ENCODE data around the gene MLLT6. TPM values are rescaled to one million over a fixed set of nuclear protein-coding genes. Genes with fewer than 3 reads are reported as not detected.

MLLT6 gene
- total and polyA plus RNA-seq, 3 experiments from 2014 or later: 15.9 to 202 (median 197) TPM

- Mint-ChIP-seq H3K36me3 (no peaks in the 10 kb centered on the region), H3K27me3 (peaks cover 14 to 47% of the 10 kb centered on the region in 2 donors), H3K4me3 (no peak overlapping the region), H3K9me3 (no peaks in the 10 kb centered on the region), H3K4me1 (peaks cover 0 to 5% (median 0%) of the 10 kb centered on the region in 3 donors), H3K27ac (no peak overlapping the region)
- ChIA-PET CTCF (interaction anchor here (1.0 to 2.7 kb wide), 7 partner anchors 10 to 109 kb away, joined by 3 to 33 read pairs (median 3); no protein-coding TSS in a partner anchor), POLR2A (interaction anchor here (0.8 kb wide), 1 partner anchor 72 kb away, joined by 3 read pairs; no protein-coding TSS in a partner anchor)
- peaks cover 6% of the 10 kb centered on the region for H3K27me3 ChIP-seq (ENCODE audit: insufficient read depth, low read length, poor library complexity, severe bottlenecking)
- H3K4me3 ChIP-seq (ENCODE audit: low read length): no peak overlapping the region
- DNase-seq: peak in 1 of 5 donors; percentile 52
- no peak overlapping the region for H3K27ac ChIP-seq (ENCODE audit: low read depth, low read length)
- H3K4me1 ChIP-seq (ENCODE audit: insufficient read depth, low read length): no peaks in the 10 kb centered on the region
- no peaks in the 10 kb centered on the region for H3K9me3 ChIP-seq (ENCODE audit: low read length)
- H3K36me3 ChIP-seq (ENCODE audit: insufficient read depth, low read length): no peaks in the 10 kb centered on the region
Measured at GRCh38 chr17:38663125-38663751, 41.8 kb upstream of the MLLT6 start.

DNA sequence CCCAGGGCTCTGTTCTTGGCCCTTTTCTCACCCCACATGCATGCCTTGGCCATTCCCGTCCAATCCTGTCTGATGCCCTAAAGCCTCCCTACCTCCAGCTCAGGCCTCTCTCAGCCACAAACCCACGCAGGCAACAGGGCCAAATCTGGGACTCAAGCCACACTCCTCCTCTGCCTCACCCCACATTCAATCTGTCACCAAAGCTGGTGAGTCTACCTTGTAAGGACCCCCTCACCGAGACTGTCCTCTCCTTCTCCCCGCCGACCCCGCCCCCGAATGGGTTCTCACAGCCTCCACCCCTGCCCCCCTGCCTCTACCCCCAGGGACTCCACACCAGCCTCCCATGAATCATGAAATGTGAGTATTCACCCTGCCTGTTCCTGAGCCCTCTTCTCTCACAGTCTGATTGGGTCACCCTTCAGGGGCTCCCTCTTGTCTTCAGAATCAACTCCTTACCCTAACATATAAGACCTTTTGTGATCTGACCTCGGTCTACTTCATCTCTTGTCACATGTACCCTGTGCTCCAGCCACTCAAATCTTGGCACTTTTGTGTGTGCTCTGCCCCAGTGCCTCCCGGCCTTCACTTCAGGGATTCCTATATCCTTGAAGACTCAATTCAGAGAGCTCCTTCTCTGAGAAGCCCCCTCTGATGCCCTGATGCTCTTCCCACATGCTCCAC lies 41.0 kb upstream of the MLLT6 start:
- ChIA-PET POLR2A (interaction anchor here (0.7 to 0.8 kb wide), 2 partner anchors 13 to 71 kb away, joined by 3 to 4 read pairs; no protein-coding TSS in a partner anchor), CTCF (interaction anchor here (1.2 to 2.7 kb wide), 4 partner anchors 67 to 110 kb away, joined by 3 to 33 read pairs (median 7); no protein-coding TSS in a partner anchor)
- Mint-ChIP-seq H3K9me3 (no peaks in the 10 kb centered on the region), H3K4me3 (no peak overlapping the region), H3K4me1 (peaks cover 0 to 5% (median 0%) of the 10 kb centered on the region in 3 donors), H3K27me3 (peaks cover 20 to 49% of the 10 kb centered on the region in 2 donors), H3K36me3 (no peaks in the 10 kb centered on the region), H3K27ac (no peak overlapping the region)
- no peak for DNase-seq
- H3K4me1 ChIP-seq (ENCODE audit: insufficient read depth, low read length): no peaks in the 10 kb centered on the region
- H3K4me3 ChIP-seq (ENCODE audit: low read length): no peak overlapping the region
- H3K9me3 ChIP-seq (ENCODE audit: low read length): no peaks in the 10 kb centered on the region
- peaks cover 6% of the 10 kb centered on the region for H3K27me3 ChIP-seq (ENCODE audit: insufficient read depth, low read length, poor library complexity, severe bottlenecking)
- no peaks in the 10 kb centered on the region for H3K36me3 ChIP-seq (ENCODE audit: insufficient read depth, low read length)
- H3K27ac ChIP-seq (ENCODE audit: low read depth, low read length): no peak overlapping the region

DNA sequence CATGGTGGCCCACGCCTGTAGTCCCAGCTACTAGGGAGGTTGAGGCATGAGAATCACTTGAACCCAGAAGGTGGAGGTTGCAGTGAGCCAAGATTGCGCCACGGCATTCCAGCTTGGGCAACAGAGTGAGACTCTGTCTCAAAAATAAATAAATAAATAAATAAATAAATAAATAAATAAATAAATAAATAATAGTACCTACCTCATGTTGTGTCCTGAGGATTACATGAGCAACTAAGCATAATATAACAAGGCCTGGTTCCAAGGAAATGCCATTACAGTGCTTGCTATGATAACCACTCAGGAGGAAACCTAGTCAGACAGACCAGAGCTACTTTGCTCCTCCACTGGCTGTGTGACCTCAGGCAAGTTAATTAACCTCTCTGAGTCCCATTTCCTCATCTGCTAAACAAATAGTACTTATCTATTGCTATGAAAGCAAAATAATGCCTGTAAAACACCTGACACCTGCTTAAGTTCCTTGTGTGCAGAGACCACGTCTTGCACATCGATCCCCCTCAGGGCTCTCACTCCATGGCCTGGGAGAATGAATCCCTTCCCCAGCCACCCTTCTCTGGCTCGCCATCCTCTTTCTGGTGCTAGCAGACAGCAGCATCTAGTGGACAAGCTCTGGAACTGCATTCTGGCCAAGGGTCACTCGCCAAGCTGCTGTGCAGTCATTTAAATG lies 37.8 kb upstream of the MLLT6 start:
- Mint-ChIP-seq H3K36me3 (no peaks in the 10 kb centered on the region), H3K9me3 (no peaks in the 10 kb centered on the region), H3K27me3 (peaks cover 41 to 65% of the 10 kb centered on the region in 2 donors), H3K4me3 (no peak overlapping the region), H3K27ac (peak overlapping the region in 1 of 8 donors; percentile 1), H3K4me1 (peaks cover 0 to 5% (median 1%) of the 10 kb centered on the region in 3 donors)
- peak; percentile 39 to 66 (median 44) for DNase-seq
- H3K4me1 ChIP-seq (ENCODE audit: insufficient read depth, low read length): no peaks in the 10 kb centered on the region
- H3K4me3 ChIP-seq (ENCODE audit: low read length): no peak overlapping the region
- no peaks in the 10 kb centered on the region for H3K9me3 ChIP-seq (ENCODE audit: low read length)
- no peaks in the 10 kb centered on the region for H3K36me3 ChIP-seq (ENCODE audit: insufficient read depth, low read length)
- ChIA-PET POLR2A (interaction anchor here (1.0 kb wide), 1 partner anchor 109 kb away, joined by 5 read pairs; no protein-coding TSS in a partner anchor), CTCF (interaction anchor here (1.0 to 5.8 kb wide), 14 partner anchors 9 to 176 kb away, joined by 3 to 69 read pairs (median 4); no protein-coding TSS in a partner anchor)
- peaks cover 12% of the 10 kb centered on the region for H3K27me3 ChIP-seq (ENCODE audit: insufficient read depth, low read length, poor library complexity, severe bottlenecking)
- H3K27ac ChIP-seq (ENCODE audit: low read depth, low read length): no peak overlapping the region

- Histone ChIP-seq H3K27me3 (ENCODE audit: insufficient read depth, low read length, poor library complexity, severe bottlenecking) (peaks cover 17% of the 10 kb centered on the region), H3K27ac (ENCODE audit: low read depth, low read length) (no peak overlapping the region), H3K4me3 (ENCODE audit: low read length) (no peak overlapping the region), H3K4me1 (ENCODE audit: insufficient read depth, low read length) (no peaks in the 10 kb centered on the region), H3K36me3 (ENCODE audit: insufficient read depth, low read length) (no peaks in the 10 kb centered on the region), H3K9me3 (ENCODE audit: low read length) (no peaks in the 10 kb centered on the region)
- Mint-ChIP-seq H3K27me3 (peaks cover 40 to 68% of the 10 kb centered on the region in 2 donors), H3K36me3 (no peaks in the 10 kb centered on the region), H3K4me1 (peaks cover 0 to 5% (median 1%) of the 10 kb centered on the region in 3 donors), H3K27ac (peak overlapping the region in 1 of 8 donors; percentile 1), H3K9me3 (no peaks in the 10 kb centered on the region), H3K4me3 (no peak overlapping the region)
- ChIA-PET POLR2A (interaction anchor here (1.0 kb wide), 1 partner anchor 110 kb away, joined by 5 read pairs; no protein-coding TSS in a partner anchor), CTCF (interaction anchor here (1.1 to 5.8 kb wide), 10 partner anchors 9 to 177 kb away, joined by 3 to 69 read pairs (median 5); no protein-coding TSS in a partner anchor)
- no peak for DNase-seq
Measured at GRCh38 chr17:38667787-38668122, 37.3 kb upstream of the MLLT6 start.

DNA sequence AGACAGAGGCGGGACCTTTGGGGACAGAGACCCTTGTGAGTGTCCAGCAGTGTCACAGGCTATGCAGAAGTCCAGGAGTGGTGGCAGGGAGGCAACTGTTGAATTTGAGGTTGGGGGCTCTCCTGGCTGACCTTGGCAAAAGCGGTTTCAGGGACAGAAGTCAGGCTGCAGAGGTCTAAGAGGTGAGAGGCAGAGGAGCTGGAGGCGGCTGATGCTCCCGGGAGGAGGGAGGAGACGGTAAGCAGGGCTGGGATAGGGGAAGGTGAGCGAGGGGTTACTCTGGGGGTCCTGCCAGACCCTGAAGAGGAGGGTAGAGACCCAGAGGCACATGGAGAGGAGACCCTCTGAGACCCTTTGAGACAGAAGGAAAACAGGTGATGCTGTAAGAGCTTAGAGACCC lies 35.6 kb upstream of the MLLT6 start:
- Mint-ChIP-seq H3K36me3 (no peaks in the 10 kb centered on the region), H3K9me3 (no peaks in the 10 kb centered on the region), H3K27me3 (peaks cover 35 to 64% of the 10 kb centered on the region in 2 donors), H3K4me3 (peak overlapping the region in 1 of 7 donors; percentile 67), H3K27ac (no peak overlapping the region), H3K4me1 (peaks cover 0 to 5% (median 3%) of the 10 kb centered on the region in 3 donors)
- ChIA-PET CTCF (interaction anchor here (1.9 to 5.8 kb wide), 2 partner anchors 65 to 111 kb away, joined by 7 to 69 read pairs; no protein-coding TSS in a partner anchor), POLR2A (no interaction called here)
- H3K36me3 ChIP-seq (ENCODE audit: insufficient read depth, low read length): no peaks in the 10 kb centered on the region
- no peak overlapping the region for H3K4me3 ChIP-seq (ENCODE audit: low read length)
- DNase-seq: no peak
- H3K27ac ChIP-seq (ENCODE audit: low read depth, low read length): no peak overlapping the region
- H3K9me3 ChIP-seq (ENCODE audit: low read length): no peaks in the 10 kb centered on the region
- H3K27me3 ChIP-seq (ENCODE audit: insufficient read depth, low read length, poor library complexity, severe bottlenecking): peaks cover 16% of the 10 kb centered on the region
- H3K4me1 ChIP-seq (ENCODE audit: insufficient read depth, low read length): no peaks in the 10 kb centered on the region

DNA sequence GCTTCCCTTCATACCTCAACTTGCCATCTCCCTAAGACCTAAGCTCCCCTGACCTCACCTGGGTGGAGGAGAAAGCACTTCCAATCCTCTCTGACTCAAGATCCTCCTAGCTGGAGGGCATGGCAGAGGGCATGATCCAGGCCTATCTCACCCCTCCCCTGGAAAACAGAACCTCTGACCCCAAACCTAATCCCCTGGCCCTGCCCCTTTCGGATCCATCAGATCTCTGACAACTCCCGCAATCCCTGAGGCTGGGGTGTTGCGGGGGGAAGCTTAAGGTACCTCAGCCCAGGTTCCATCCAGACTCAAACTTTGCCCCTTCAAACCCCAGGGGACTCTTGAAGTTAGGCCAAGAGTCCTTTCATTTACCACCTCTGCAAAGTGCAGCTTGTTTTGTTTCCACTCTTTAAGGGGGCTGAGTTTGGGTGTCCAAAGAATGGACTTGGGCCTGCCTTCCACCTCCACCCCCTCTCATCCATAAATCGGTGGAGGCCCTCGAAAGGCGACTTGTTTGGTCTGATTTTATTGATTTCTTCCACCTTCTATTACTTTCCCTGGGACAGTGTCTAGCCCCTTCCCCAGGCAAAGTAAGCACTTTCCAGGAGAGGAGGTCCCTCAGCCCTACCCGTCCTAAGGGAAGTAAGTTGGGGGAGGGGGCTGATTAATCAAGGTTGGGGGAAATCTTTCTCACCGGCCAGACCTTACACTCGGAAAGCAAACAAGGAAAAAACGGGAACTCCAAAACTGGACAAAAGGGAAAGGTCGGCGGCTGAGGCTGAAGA lies 32.9 kb upstream of the MLLT6 start:
- H3K36me3 ChIP-seq (ENCODE audit: insufficient read depth, low read length): no peaks in the 10 kb centered on the region
- peaks cover 14% of the 10 kb centered on the region for H3K27me3 ChIP-seq (ENCODE audit: insufficient read depth, low read length, poor library complexity, severe bottlenecking)
- H3K9me3 ChIP-seq (ENCODE audit: low read length): no peaks in the 10 kb centered on the region
- Mint-ChIP-seq H3K36me3 (no peaks in the 10 kb centered on the region), H3K9me3 (no peaks in the 10 kb centered on the region), H3K27ac (no peak overlapping the region), H3K4me1 (peaks cover 13 to 26% (median 15%) of the 10 kb centered on the region in 3 donors), H3K27me3 (peaks cover 40 to 68% of the 10 kb centered on the region in 2 donors), H3K4me3 (peak overlapping the region in 5 of 7 donors; percentile 31 to 57 (median 37))
- H3K4me3 ChIP-seq (ENCODE audit: low read length): no peak overlapping the region
- H3K4me1 ChIP-seq (ENCODE audit: insufficient read depth, low read length): peaks cover 7% of the 10 kb centered on the region
- no peak overlapping the region for H3K27ac ChIP-seq (ENCODE audit: low read depth, low read length)
- no peak for DNase-seq
- ChIA-PET CTCF (interaction anchor here (1.0 to 10.7 kb wide), 4 partner anchors 35 to 114 kb away, joined by 3 to 140 read pairs (median 4); no protein-coding TSS in a partner anchor), POLR2A (no interaction called here)
